HG03469 (cell line): ENCODE measurements around the gene SPARC.

Experiments
- ATAC-seq: cut with Tn5 transposase; IDR thresholded peaks from one replicate; pipeline ENCODE4 v1.9.1; 2021; ENCODE audit warnings: mild to moderate bottlenecking, moderate library complexity, moderate number of reproducible peaks; ENCODE audit not compliant: unreplicated experiment

SPARC gene

GRCh38 chr5:151628112-151628823 lies 58.4 kb downstream of the SPARC start:
- no peak for ATAC-seq

GRCh38 chr5:151627650-151628049 lies 59.1 kb downstream of the SPARC start:
- no peak for ATAC-seq

- no peak for ATAC-seq
Observed at GRCh38 chr5:151625285-151625684, 61.4 kb downstream of the SPARC start.

- ATAC-seq = no peak
Observed at GRCh38 chr5:151624476-151624875, 62.2 kb downstream of the SPARC start.

- ATAC-seq = no peak
Observed at GRCh38 chr5:151622367-151623088, 64.2 kb downstream of the SPARC start.

GRCh38 chr5:151620461-151620840 lies 66.3 kb downstream of the SPARC start:
- ATAC-seq = no peak

- no peak for ATAC-seq
Observed at GRCh38 chr5:151619812-151620460, 66.8 kb downstream of the SPARC start.

GRCh38 chr5:151618907-151619306 lies 67.8 kb downstream of the SPARC start:
- ATAC-seq = no peak

GRCh38 chr5:151617841-151618710 lies 68.6 kb downstream of the SPARC start:
- no peak for ATAC-seq

GRCh38 chr5:151617383-151617840 lies 69.3 kb downstream of the SPARC start:
- no peak for ATAC-seq

GRCh38 chr5:151615431-151615830 lies 71.3 kb downstream of the SPARC start:
- ATAC-seq = no peak

- ATAC-seq = no peak
Observed at GRCh38 chr5:151614565-151614964, 72.2 kb downstream of the SPARC start.

- no peak for ATAC-seq
Observed at GRCh38 chr5:151612689-151613427, 73.9 kb downstream of the SPARC start.

GRCh38 chr5:151611127-151611775 lies 75.5 kb downstream of the SPARC start:
- ATAC-seq = no peak
